Nephron (organoid): ENCODE data around the gene TRAPPC8.
"Not testable (repeated sequence)": the region's sequence is repeated elsewhere in the genome, so short reads cannot be mapped to it uniquely, and the experiment has no call there.

Source experiments
- H3K27ac Mint-ChIP-seq, 3 experiments: 2 replicates each; pipeline ENCODE4 v1.8.0; 2020; ENCODE audit warnings: mixed read lengths in 3 of 3, mild to moderate bottlenecking in 2 of 3, moderate library complexity in 1 of 3
- H3K27me3 Mint-ChIP-seq: 2 replicates; pipeline ENCODE4 v1.8.0; 2021; ENCODE audit warnings: low read depth, mild to moderate bottlenecking, moderate library complexity, mixed read lengths
- H3K36me3 Mint-ChIP-seq: 2 replicates; pipeline ENCODE4 v1.8.0; 2020; ENCODE audit warnings: low read depth, mixed read lengths
- H3K4me1 Mint-ChIP-seq: 2 replicates; pipeline ENCODE4 v1.8.0; 2020; ENCODE audit warnings: mixed read lengths
- H3K4me3 Mint-ChIP-seq, 3 experiments: 2 replicates each; pipeline ENCODE4 v1.8.0; 2020; ENCODE audit warnings: mild to moderate bottlenecking in 3 of 3, mixed read lengths in 3 of 3, moderate library complexity in 2 of 3
- H3K9me3 Mint-ChIP-seq: 2 replicates; pipeline ENCODE4 v1.8.0; 2020; ENCODE audit warnings: mixed read lengths
- TF ChIP-seq, protein P1 (sequence below), 3 experiments: fragments of 200-600 bp; sonication (generic); IDR thresholded peaks; one replicate each; pipeline ENCODE4 v1.5.0; 2021; ENCODE audit warnings: antibody characterized with exemption in 3 of 3; ENCODE audit not compliant: unreplicated experiment in 3 of 3

The TRAPPC8 gene

DNA sequence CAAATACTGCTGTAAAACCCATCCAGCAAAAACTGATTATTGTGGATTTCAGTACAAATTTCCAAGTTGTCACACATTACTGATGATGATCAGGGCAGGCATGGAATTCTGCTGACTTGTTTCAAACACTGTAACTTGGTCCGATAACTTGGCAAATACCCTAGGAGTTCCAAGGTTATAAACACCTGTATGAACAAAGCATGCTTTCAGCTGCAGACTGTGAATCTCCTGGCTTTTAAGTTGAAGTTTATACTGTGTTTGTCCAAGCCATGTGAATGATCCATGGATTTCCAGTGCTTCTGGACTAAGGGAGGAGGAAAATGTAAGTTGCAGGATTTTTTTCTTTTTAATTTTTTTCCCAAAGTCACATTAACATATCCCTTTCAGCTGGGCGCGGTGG is 112.2 kb downstream of the TRAPPC8 start:
- Mint-ChIP-seq H3K4me1 (no peaks in the 10 kb centered on the region), H3K27me3 (no peaks in the 10 kb centered on the region), H3K4me3 (no peak overlapping the region), H3K9me3 (no peaks in the 10 kb centered on the region), H3K27ac (no peak overlapping the region), H3K36me3 (peaks cover 56% of the 10 kb centered on the region)
- TF ChIP-seq, protein P1, sequence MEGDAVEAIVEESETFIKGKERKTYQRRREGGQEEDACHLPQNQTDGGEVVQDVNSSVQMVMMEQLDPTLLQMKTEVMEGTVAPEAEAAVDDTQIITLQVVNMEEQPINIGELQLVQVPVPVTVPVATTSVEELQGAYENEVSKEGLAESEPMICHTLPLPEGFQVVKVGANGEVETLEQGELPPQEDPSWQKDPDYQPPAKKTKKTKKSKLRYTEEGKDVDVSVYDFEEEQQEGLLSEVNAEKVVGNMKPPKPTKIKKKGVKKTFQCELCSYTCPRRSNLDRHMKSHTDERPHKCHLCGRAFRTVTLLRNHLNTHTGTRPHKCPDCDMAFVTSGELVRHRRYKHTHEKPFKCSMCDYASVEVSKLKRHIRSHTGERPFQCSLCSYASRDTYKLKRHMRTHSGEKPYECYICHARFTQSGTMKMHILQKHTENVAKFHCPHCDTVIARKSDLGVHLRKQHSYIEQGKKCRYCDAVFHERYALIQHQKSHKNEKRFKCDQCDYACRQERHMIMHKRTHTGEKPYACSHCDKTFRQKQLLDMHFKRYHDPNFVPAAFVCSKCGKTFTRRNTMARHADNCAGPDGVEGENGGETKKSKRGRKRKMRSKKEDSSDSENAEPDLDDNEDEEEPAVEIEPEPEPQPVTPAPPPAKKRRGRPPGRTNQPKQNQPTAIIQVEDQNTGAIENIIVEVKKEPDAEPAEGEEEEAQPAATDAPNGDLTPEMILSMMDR (IDR thresholded peaks at IDR 0.05; ENCODE audit: unreplicated experiment in 3 of 3) = no peak

DNA sequence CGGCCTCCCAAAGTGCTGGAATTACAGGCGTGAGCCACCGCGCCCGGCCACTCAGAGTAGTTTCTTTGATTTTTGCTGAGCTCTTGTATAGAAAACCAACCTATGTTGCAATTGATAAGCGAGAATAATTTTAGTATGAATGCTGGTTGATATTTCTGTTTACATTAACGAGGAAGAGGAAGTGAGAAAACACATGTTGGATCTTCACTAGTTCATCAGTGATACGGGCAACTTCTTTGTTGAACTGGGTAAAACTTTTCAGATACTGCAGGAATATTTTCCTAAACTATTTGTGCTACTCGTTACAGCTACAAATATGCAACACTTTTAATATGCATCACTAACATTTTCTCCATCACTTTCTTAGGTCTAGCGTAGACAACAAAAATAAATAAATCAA is 114.3 kb downstream of the TRAPPC8 start:
- H3K4me1 Mint-ChIP-seq = no peaks in the 10 kb centered on the region
- TF ChIP-seq, protein P1 (IDR thresholded peaks at IDR 0.05; ENCODE audit: unreplicated experiment in 3 of 3) = no peak
- no peak overlapping the region for H3K27ac Mint-ChIP-seq
- peaks cover 47% of the 10 kb centered on the region for H3K36me3 Mint-ChIP-seq
- no peaks in the 10 kb centered on the region for H3K9me3 Mint-ChIP-seq
- H3K4me3 Mint-ChIP-seq = no peak overlapping the region
- H3K27me3 Mint-ChIP-seq = no peaks in the 10 kb centered on the region

- not testable (repeated sequence) for H3K9me3 Mint-ChIP-seq, H3K4me3 Mint-ChIP-seq, H3K4me1 Mint-ChIP-seq, H3K27ac Mint-ChIP-seq, H3K27me3 Mint-ChIP-seq
- peaks cover 42% of the 10 kb centered on the region for H3K36me3 Mint-ChIP-seq
These were observed 116.1 kb downstream of the TRAPPC8 start for GRCh38 chr18:31826673-31827325.

- H3K27ac Mint-ChIP-seq = no peak overlapping the region
- no peak overlapping the region for H3K4me3 Mint-ChIP-seq
- H3K36me3 Mint-ChIP-seq = peaks cover 42% of the 10 kb centered on the region
- H3K9me3 Mint-ChIP-seq = no peaks in the 10 kb centered on the region
- H3K27me3 Mint-ChIP-seq = no peaks in the 10 kb centered on the region
- no peaks in the 10 kb centered on the region for H3K4me1 Mint-ChIP-seq
- TF ChIP-seq, protein P1 (IDR thresholded peaks at IDR 0.05; ENCODE audit: unreplicated experiment in 3 of 3) = no peak
These were observed 117.2 kb downstream of the TRAPPC8 start for GRCh38 chr18:31825772-31826171.

- H3K36me3 Mint-ChIP-seq = peaks cover 7% of the 10 kb centered on the region
- TF ChIP-seq, protein P1 (IDR thresholded peaks at IDR 0.05; ENCODE audit: unreplicated experiment in 3 of 3) = no peak
- H3K9me3 Mint-ChIP-seq = no peaks in the 10 kb centered on the region
- no peaks in the 10 kb centered on the region for H3K4me1 Mint-ChIP-seq
- H3K4me3 Mint-ChIP-seq = no peak overlapping the region
- no peak overlapping the region for H3K27ac Mint-ChIP-seq
- no peaks in the 10 kb centered on the region for H3K27me3 Mint-ChIP-seq
These were observed 121.3 kb downstream of the TRAPPC8 start for GRCh38 chr18:31821545-31822171.

GRCh38 chr18:31819925-31820229 is 123.1 kb downstream of the TRAPPC8 start:
- H3K36me3 Mint-ChIP-seq = no peaks in the 10 kb centered on the region
- H3K4me3 Mint-ChIP-seq = no peak overlapping the region
- H3K27ac Mint-ChIP-seq = no peak overlapping the region
- no peaks in the 10 kb centered on the region for H3K27me3 Mint-ChIP-seq
- TF ChIP-seq, protein P1 (IDR thresholded peaks at IDR 0.05; ENCODE audit: unreplicated experiment in 3 of 3) = peak in 1 of 3 experiments; percentile 5
- H3K9me3 Mint-ChIP-seq = no peaks in the 10 kb centered on the region
- no peaks in the 10 kb centered on the region for H3K4me1 Mint-ChIP-seq
